Gastrocnemius medialis (tissue), 4 donors: ENCODE measurements around the gene PRKG1.

ENCODE experiments used
- CTCF ChIP-seq, 5 experiments: fragments of 450-650 bp in 3 of 5; fragments of 200-600 bp in 2 of 5; sonication (generic) in 2 of 5; IDR thresholded peaks in 4 of 5; conservative IDR thresholded peaks in 1 of 5; 1 replicate in 4 of 5; 2 replicates in 1 of 5; pipeline ENCODE4 v1.5.1; 2016 to 2019; ENCODE audit warnings: antibody characterized with exemption in 5 of 5, mild to moderate bottlenecking in 3 of 5, moderate library complexity in 3 of 5
- POLR2A ChIP-seq, 2 donors: fragments of 450-650 bp; IDR thresholded peaks; one replicate each; pipeline ENCODE4 v1.6.1; 2017; ENCODE audit warnings: antibody characterized with exemption in 2 of 2, mild to moderate bottlenecking in 2 of 2, moderate library complexity in 2 of 2

- TF ChIP-seq CTCF (IDR thresholded peaks at IDR 0.05 in 4 of 5, conservative IDR thresholded peaks at IDR 0.05 in 1 of 5) (no peak), POLR2A (IDR thresholded peaks at IDR 0.05) (no peak)
These were observed 698.1 kb downstream of the PRKG1 start for GRCh38 chr10:51772387-51772786.
